PFSK-1 (cell line): ENCODE data around the gene LPCAT1.

Experiments
- FOXP2 ChIP-seq: optimal IDR thresholded peaks from 2 replicates; pipeline ENCODE3; 2011; ENCODE audit warnings: borderline replicate concordance, control low read depth, inconsistent platforms; ENCODE audit not compliant: insufficient read depth; ENCODE audit errors: extremely low read length, extremely low read depth
- POLR2AphosphoS5 ChIP-seq: IDR thresholded peaks from 2 replicates; pipeline ENCODE4 v1.6.1; 2012; ENCODE audit warnings: low read depth, mild to moderate bottlenecking, control low read depth, low read length, moderate library complexity
- TAF1 ChIP-seq: IDR thresholded peaks from 2 replicates; pipeline ENCODE4 v1.6.1; 2012; ENCODE audit warnings: low read length, control low read depth, borderline replicate concordance; ENCODE audit not compliant: insufficient read depth

DNA sequence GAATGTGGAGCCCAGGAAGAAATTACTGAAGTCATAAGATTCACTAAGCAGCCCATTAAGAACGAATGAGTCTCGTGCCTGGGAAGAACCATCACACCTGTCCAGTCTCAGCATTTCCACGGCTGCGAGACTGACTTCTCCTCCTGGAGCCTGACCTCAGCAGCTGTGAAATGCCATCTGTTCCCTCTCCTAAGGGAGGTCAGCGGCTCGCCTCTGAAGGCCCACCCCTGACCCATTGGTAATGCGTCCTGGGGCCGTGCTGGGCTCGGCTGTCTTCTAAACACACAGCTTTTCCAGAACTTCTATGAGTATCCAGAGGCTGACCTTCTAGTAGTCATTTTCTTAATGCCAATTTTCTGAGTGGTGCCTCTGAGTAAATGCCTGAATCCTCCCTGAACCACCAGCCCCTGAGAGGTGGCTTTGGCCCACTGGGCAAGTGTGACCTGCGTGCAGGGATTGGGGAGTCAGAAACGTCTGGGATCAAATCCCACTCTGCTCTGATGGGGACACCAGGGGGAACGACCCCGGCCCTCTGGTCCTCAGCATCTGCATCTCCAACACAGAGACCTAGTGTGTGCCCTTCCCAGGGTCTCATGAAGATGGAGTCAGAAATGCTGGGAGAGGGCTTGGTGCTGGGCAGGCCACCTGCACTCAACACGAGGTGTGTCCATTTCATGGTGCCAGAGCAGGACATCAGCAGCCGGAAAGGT, 84.2 kb downstream of the LPCAT1 start:
- TF ChIP-seq POLR2AphosphoS5 (no peak), FOXP2 (no peak), TAF1 (no peak)
